IPS DF 19.7 (cell line): Measurements from ENCODE around the gene ABI3BP.

Source experiments
- DNase-seq: peaks from one replicate; pipeline ENCODE4 v3.0.0-alpha.2; 2013; ENCODE audit warnings: low read depth, low spot score

The ABI3BP gene

DNA sequence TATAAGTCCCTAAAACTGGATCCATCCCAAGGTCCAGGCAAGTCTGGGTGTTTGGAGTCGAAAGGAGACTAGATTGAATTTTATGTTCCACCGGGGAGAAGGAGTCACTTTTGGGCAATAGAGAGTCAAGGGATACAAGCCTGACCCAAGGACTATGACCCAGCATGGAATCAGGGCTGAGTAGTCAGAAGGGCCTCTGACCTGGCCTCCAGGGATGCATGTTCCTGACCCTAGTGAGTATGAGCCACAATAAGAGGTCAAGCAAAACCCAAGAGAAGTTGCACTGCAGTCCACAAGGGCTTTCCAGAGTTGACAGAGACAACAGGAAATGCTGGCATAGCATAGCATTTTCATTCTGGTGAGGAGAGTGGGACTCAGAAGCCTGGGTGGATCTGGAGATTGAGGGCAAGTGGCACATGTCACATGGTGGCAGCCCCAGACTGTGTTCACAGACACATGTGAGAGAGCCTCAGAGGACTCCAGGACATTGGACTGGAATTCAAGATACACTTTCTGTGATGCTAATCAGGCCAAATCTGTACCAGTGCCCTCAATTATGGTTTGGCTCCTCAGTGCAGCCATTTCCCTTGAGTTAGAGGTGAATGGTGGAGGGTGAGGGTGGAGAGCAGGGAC lies 217.0 kb downstream of the ABI3BP start:
- no peak for DNase-seq

GRCh38 chr3:100775669-100776068 lies 217.6 kb downstream of the ABI3BP start:
- DNase-seq, result no peak

DNA sequence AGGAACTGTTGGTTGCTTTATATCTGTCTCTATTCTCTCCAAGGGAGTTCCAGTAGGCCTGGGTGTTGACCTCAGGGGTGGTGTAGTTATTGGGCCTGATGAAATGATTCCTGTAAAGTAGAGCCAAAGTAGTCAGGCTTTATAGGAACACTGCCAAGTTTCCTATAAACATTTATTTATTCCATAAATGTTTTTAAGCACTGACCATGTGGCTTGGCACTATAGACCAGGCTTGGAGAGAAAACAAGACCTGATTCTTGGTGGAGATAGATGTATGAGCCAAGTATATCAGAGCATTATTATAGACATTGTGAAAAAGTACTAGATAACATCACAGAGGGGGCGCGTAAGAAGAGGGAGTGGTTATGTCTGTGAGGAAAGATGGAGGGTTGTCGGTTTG lies 218.0 kb downstream of the ABI3BP start:
- no peak for DNase-seq

DNA sequence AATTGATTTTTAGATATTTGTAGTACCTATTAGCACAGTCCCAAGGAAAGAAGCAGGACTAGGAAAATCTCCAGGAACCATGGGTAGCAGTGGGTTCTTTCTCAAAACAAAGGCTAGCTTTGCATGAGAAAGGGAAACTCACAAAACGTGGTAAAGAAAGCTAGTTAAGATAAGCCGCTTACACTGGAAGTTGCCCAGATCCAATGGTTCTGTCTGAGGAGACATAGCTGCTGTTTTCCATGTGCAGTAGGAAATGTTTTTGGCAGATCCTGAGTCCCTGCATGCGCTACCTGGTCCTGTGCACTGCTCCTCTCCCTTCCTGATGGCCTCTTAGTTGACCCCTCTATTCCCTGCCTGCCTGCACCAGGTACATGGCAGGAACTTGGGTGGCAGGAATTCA lies 223.5 kb downstream of the ABI3BP start:
- peak; percentile 9 for DNase-seq

- no peak for DNase-seq
Measured at GRCh38 chr3:100766069-100766468, 227.2 kb downstream of the ABI3BP start.

- no peak for DNase-seq
Measured at GRCh38 chr3:100765437-100765975, 227.7 kb downstream of the ABI3BP start.

- no peak for DNase-seq
Measured at GRCh38 chr3:100761951-100762350, 231.3 kb downstream of the ABI3BP start.

- DNase-seq, result no peak
Measured at GRCh38 chr3:100761211-100761942, 231.8 kb downstream of the ABI3BP start.

DNA sequence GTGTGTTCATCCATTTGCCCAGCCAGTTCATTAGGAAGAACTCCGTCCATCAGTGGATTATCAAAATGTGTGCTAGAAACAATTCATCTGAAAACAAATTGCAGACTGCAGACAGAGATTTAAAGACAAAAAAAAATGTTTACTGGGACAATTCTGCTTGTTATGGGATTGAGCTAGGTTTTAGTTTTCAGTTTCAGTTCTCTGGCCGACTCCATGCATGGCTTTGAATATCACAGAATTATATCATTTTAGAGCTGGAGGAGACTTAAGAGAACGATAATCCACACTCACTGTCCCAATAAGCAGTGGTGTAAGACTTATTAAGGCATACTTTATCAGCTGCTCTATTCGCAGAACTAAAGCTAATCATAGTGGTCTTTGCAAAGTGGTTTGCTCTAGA lies 232.8 kb downstream of the ABI3BP start:
- DNase-seq, result no peak

- DNase-seq, result no peak
Measured at GRCh38 chr3:100759950-100760349, 233.3 kb downstream of the ABI3BP start.

DNA sequence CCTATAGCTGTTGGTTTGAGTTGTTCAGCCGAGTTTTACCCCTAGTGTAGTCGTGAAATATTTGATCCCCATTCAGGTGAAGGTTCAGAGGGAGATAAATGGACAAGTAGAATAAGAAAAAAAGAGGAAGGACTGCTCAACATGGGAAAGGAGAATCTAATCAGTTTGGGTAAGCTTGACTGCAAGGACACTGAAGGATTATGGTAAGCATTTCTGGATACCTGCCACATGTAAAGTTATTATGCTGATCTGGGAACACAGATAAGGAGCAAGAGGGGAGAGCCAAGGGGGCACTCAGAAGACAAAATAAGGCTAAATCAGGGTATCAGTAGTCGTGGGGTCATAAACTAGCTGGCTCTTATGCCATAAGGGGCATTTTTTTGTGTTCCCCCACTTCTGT lies 234.1 kb downstream of the ABI3BP start:
- DNase-seq, result no peak

- no peak for DNase-seq
Measured at GRCh38 chr3:100756441-100756840, 236.8 kb downstream of the ABI3BP start.

GRCh38 chr3:100754563-100755334 lies 238.5 kb downstream of the ABI3BP start:
- DNase-seq, result no peak

DNA sequence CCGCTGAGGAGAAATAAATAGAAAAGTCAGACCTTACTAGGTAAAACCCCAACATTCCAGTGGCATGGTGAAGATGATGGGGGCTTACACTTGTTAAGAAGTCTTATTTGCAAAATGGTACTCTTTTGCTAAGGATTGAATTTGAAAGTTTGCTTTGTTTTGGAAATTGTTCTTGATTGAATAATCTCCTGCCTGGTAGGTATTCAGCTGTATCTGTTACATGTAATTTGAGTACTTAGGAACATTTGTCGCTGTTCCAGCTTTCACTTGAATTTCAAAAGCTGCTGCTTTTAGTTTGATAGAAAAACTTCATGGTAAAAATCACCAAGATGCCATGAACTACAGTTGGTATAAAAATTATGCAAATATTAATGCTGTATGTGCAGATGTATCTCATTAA lies 239.4 kb downstream of the ABI3BP start:
- no peak for DNase-seq

GRCh38 chr3:100748967-100749366 lies 244.3 kb downstream of the ABI3BP start:
- DNase-seq, result no peak

DNA sequence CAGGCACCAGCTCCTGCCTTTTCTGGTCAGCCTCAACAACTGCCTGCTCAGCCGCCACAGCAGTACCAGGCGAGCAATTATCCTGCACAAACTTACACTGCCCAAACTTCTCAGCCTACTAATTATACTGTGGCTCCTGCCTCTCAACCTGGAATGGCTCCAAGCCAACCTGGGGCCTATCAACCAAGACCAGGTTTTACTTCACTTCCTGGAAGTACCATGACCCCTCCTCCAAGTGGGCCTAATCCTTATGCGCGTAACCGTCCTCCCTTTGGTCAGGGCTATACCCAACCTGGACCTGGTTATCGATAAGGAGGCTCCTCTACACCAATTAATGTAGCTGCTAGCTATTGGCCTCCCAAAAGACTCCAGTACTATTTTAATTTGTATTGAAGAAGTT lies 245.0 kb downstream of the ABI3BP start:
- DNase-seq, result no peak

GRCh38 chr3:100746092-100746491 lies 247.1 kb downstream of the ABI3BP start:
- DNase-seq, result no peak

DNA sequence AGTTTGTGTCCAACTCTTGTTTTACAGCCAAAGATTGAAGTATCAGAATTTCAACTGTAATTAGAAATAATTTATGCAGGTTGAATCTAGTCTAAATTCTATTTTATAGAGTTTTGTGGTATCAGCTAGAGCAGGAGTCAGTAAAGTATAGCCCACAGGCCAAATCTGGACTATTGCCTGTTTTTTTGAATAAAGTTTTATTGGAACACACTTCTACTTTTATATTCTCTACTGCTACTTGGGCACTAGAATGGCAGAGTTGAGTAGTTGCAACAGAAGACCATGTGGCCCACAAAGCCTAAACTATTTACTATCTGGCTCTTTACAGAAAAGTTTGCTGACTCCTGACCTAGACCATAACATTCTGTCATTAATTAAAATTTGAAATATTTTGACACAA lies 247.6 kb downstream of the ABI3BP start:
- no peak for DNase-seq

DNA sequence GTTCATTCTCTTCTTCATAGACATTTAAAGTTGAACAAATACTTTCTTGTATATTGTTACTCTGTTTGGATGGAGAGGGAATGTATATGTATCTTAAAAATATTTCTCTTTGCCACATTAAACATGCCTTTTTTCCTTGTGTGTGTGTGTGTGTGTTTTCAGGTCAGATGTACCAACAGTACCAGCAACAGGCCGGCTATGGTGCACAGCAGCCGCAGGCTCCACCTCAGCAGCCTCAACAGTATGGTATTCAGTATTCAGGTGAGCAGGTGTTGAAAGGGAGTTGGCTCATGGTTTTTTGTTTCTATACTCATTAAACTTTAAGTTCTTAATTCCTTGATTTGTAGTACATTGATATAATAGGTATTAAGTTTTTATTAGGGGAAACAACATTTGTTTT lies 248.6 kb downstream of the ABI3BP start:
- DNase-seq, result no peak

GRCh38 chr3:100743535-100743934 lies 249.7 kb downstream of the ABI3BP start:
- no peak for DNase-seq

DNA sequence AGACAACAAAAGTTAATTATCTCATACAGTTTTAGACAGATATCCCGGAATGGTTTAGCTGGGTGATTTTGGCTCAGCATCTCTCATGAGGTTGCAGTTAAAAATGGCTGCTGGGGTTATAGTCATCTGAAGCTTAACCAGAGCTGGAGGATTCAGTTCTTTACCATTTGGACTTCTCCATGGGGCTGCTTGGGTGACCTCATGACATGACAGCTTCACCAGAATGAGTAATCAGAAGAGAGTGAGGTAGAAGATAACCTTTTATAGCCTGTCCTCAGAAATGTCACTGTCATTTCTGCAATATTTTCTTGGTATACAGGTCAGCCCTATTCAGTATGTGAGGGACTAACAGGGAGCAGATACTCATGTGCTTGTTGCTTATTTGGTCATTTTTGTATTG lies 253.0 kb downstream of the ABI3BP start:
- no peak for DNase-seq

GRCh38 chr3:100737334-100737733 lies 255.9 kb downstream of the ABI3BP start:
- peak; percentile 17 for DNase-seq
